ENCODE data around the gene PRAF2. TPM values are rescaled to one million over a fixed set of nuclear protein-coding genes. Genes with fewer than 3 reads are reported as not detected.

Gene PRAF2
- total and polyA plus RNA-seq, 2 of the 13 experiments (the other 11 are each of a cell fraction or from before 2014, with no cell fraction given), result 0.33 to 2.6 TPM

DNA sequence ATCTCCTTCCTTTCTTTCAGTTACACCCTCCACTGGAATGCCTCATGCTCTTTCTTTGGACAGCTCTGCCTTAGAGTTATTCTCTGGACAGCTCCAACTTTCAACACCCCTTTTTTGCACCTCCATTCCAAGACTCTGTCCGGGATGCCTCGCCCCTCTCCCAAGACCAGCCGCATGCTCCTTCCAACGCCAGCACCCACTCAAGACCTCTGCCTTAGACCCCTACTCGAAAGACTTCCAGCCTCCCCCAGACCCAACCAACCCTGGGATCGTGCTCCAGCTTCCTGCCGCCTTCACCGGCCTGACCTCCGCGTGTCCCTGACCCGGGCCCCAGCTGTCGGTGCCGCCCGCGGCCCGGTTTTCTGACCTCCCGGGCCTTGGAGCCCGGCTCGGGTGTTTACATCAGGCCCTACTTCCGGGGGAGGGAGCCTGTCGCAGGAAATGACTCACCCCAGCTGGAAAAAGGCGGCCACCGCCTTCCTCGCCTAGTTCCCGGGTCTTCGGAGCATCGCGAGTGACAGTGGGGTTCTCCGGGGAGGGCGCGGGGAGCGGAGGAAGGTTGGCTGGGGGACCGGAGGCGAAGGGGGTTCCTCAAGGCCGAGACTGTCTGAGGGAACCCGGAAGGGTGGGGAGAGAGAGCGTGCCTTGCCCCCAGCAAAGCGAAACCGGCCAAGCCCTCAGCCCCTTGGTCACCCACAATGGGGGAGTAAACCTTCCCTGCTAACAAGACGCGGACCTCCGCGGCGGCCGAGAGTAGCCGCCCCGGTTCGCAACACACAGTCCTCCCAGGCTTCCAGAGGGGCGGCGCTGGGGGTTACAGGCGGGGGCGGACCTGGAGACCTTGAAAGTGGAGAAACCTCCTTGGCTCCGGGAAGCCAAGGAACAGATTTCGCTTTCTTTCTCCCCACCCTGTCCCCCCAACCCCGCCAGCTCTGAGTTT, 6.0 kb upstream of the PRAF2 start, which contains the start of gene WDR45 (continued):
- TF ChIP-seq RERE (CRISPR knock-in tag; IDR thresholded peaks at IDR 0.05; ENCODE audit: low read depth), result no peak
- no peak for TF ChIP-seq CCAR2 (optimal IDR thresholded peaks at IDR 0.05; ENCODE audit: low read depth, low read length)
- no peak for TF ChIP-seq TBX3 (IDR thresholded peaks at IDR 0.05; ENCODE audit: borderline replicate concordance)
- TF ChIP-seq ONECUT2 (CRISPR knock-in tag; IDR thresholded peaks at IDR 0.05), result no peak
- no peak for TF ChIP-seq ZNF432 (CRISPR knock-in tag; IDR thresholded peaks at IDR 0.05; ENCODE audit: borderline replicate concordance)
- TF ChIP-seq SRF (IDR thresholded peaks at IDR 0.05; ENCODE audit: low read depth, low read length), result no peak
- TF ChIP-seq ZBTB38 (CRISPR knock-in tag; IDR thresholded peaks at IDR 0.05), result peak; percentile 46; the same call in 1 of the 2 replicates
- no peak for TF ChIP-seq HIC2 (CRISPR knock-in tag; IDR thresholded peaks at IDR 0.05; ENCODE audit: low read depth)
- TF ChIP-seq TFDP1 (CRISPR knock-in tag; IDR thresholded peaks at IDR 0.05; ENCODE audit: borderline replicate concordance), result peak; percentile 83
- TF ChIP-seq, protein P1, sequence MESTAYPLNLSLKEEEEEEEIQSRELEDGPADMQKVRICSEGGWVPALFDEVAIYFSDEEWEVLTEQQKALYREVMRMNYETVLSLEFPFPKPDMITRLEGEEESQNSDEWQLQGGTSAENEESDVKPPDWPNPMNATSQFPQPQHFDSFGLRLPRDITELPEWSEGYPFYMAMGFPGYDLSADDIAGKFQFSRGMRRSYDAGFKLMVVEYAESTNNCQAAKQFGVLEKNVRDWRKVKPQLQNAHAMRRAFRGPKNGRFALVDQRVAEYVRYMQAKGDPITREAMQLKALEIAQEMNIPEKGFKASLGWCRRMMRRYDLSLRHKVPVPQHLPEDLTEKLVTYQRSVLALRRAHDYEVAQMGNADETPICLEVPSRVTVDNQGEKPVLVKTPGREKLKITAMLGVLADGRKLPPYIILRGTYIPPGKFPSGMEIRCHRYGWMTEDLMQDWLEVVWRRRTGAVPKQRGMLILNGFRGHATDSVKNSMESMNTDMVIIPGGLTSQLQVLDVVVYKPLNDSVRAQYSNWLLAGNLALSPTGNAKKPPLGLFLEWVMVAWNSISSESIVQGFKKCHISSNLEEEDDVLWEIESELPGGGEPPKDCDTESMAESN (CRISPR knock-in tag; conservative IDR thresholded peaks at IDR 0.05), result no peak
- no peak for TF ChIP-seq MTF1 (CRISPR knock-in tag; IDR thresholded peaks at IDR 0.05)
- no peak for TF ChIP-seq SOX6 (IDR thresholded peaks at IDR 0.05)
- no peak; the same call in 1 of the 2 replicates for TF ChIP-seq SOX6 (CRISPR knock-in tag; IDR thresholded peaks at IDR 0.05)
- TF ChIP-seq ZNF792 (CRISPR knock-in tag; IDR thresholded peaks at IDR 0.05), result no peak
- TF ChIP-seq, protein P2, sequence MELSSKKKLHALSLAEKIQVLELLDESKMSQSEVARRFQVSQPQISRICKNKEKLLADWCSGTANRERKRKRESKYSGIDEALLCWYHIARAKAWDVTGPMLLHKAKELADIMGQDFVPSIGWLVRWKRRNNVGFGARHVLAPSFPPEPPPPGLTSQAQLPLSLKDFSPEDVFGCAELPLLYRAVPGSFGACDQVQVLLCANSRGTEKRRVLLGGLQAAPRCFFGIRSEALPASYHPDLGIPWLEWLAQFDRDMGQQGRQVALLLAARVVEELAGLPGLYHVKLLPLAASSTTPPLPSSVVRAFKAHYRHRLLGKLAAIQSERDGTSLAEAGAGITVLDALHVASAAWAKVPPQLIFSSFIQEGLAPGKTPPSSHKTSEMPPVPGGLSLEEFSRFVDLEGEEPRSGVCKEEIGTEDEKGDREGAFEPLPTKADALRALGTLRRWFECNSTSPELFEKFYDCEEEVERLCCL (CRISPR knock-in tag; IDR thresholded peaks at IDR 0.05; ENCODE audit: borderline replicate concordance), result no peak
- no peak for TF ChIP-seq ZNF850 (CRISPR knock-in tag; conservative IDR thresholded peaks at IDR 0.05)
- TF ChIP-seq ZSCAN22 (CRISPR knock-in tag; IDR thresholded peaks at IDR 0.05), result no peak
